HL-60 (cell line): ENCODE measurements around the gene CAMTA1.

Source experiments
- DNase-seq, 2 experiments: peaks; one replicate each; pipeline ENCODE4 v3.0.0-alpha.2; 2010 to 2020; ENCODE audit warnings: low read depth in 1 of 2, low spot score in 1 of 2
- H3K27ac ChIP-seq: fragments of 250-450 bp; sonication (Bioruptor Pico); replicated peaks from 2 replicates; pipeline ENCODE4 v1.5.1; 2020; ENCODE audit warnings: mild to moderate bottlenecking, moderate library complexity
- H3K27me3 ChIP-seq: fragments of 250-450 bp; sonication (Bioruptor Pico); 2 replicates; pipeline ENCODE4 v1.5.1; 2021; ENCODE audit warnings: mild to moderate bottlenecking, moderate library complexity; ENCODE audit not compliant: insufficient read depth, poor library complexity, severe bottlenecking
- H3K4me3 ChIP-seq: replicated peaks from 2 replicates; pipeline ENCODE4 v1.5.1; 2011; ENCODE audit warnings: mild to moderate bottlenecking, control low read depth, low read length; ENCODE audit not compliant: insufficient read depth
- CTCF ChIP-seq: IDR thresholded peaks from one replicate; pipeline ENCODE4 v1.5.1; 2011; ENCODE audit warnings: low read length, control low read depth, inconsistent platforms; ENCODE audit not compliant: insufficient read depth
- GABPA ChIP-seq: IDR thresholded peaks from 2 replicates; pipeline ENCODE4 v1.6.1; 2012; ENCODE audit warnings: low read depth
- POLR2AphosphoS5 ChIP-seq: IDR thresholded peaks from 2 replicates; pipeline ENCODE4 v1.6.1; 2012; ENCODE audit warnings: low read depth
- REST ChIP-seq: IDR thresholded peaks from 2 replicates; pipeline ENCODE4 v1.6.1; 2012; ENCODE audit warnings: low read depth; ENCODE audit not compliant: insufficient replicate concordance
- SPI1 ChIP-seq: IDR thresholded peaks from 2 replicates; pipeline ENCODE4 v1.6.1; 2012; ENCODE audit warnings: low read depth, mild to moderate bottlenecking, borderline replicate concordance

The CAMTA1 gene

GRCh38 chr1:7589774-7590425 lies 804.6 kb downstream of the CAMTA1 start:
- H3K4me3 ChIP-seq: no peak overlapping the region
- no peaks in the 10 kb centered on the region for H3K27me3 ChIP-seq
- no peak for TF ChIP-seq SPI1
- no peak for TF ChIP-seq GABPA
- TF ChIP-seq POLR2AphosphoS5: no peak
- no peak for TF ChIP-seq REST
- no peak for TF ChIP-seq CTCF
- no peak overlapping the region for H3K27ac ChIP-seq
- no peak for DNase-seq

DNA sequence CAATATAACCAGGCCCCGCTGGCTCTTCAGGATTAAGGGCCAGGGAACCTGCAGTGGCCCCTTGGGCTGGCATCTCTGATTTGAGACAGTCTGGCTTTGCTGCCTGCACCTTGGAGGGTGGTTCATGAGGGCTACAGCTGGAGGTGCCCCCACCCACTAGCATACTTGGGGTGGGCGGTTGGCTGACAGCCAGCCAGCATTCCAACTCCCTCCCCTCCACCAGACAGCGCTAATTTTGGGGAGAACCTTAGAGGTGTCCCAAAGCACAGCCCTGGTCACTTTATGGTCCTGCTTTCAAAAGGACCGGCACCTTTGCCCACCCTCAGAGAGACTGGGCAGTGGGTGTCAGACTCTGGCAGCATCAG lies 805.2 kb downstream of the CAMTA1 start:
- no peak for DNase-seq
- TF ChIP-seq POLR2AphosphoS5: no peak
- no peak for TF ChIP-seq GABPA
- TF ChIP-seq SPI1: no peak
- no peak for TF ChIP-seq REST
- TF ChIP-seq CTCF: no peak
- Histone ChIP-seq H3K27me3 (no peaks in the 10 kb centered on the region), H3K27ac (no peak overlapping the region), H3K4me3 (no peak overlapping the region)

DNA sequence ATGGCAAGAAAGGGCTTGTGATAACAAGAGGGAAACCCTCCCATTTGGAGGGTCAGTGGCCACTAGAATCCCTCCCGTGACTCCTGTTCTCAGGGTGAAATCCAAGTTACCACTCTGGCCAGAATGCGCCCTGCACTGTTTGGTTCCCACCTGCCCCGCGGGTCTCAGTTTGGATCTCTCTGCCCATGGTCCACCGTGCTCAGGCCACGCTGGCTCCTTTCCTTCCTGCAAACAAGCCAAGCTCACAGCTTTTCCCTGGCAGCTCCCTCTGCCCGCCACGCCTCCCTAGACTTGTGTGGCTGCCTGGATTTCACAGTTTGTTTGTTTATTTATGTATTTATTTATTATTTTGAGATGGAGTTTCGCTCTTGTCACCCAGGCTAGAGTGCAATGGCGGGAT lies 806.3 kb downstream of the CAMTA1 start:
- TF ChIP-seq GABPA: no peak
- TF ChIP-seq SPI1: no peak
- no peak for TF ChIP-seq CTCF
- no peak for TF ChIP-seq POLR2AphosphoS5
- TF ChIP-seq REST: no peak
- H3K27ac ChIP-seq: no peak overlapping the region
- no peaks in the 10 kb centered on the region for H3K27me3 ChIP-seq
- no peak overlapping the region for H3K4me3 ChIP-seq
- DNase-seq: no peak
